HepG2 (cell line): ENCODE results near the gene NFX1. TPM values are rescaled to one million over a fixed set of nuclear protein-coding genes. Genes with fewer than 3 reads are reported as not detected.

Experiments
- ATAC-seq: fragments of 200-7000 bp; cut with Tn5 transposase; 3 replicates; pipeline ENCODE4 v1.9.1; 2020; ENCODE audit warnings: mild to moderate bottlenecking, moderate library complexity
- BruUV-seq: library from RNA; stranded (reverse); fragments of 400-500 nt; replicated peaks from 2 replicates; lab custom pipeline; 2021; lab: Mats Ljungman, UMichigan
- CTCF ChIA-PET: fragments of 300-600 bp; formaldehyde crosslinking; extraction: SDS; loops from one replicate; lab custom pipeline; 2021; ENCODE audit warnings: low total read pairs, inconsistent platforms, low intra/inter-chr PET ratio; lab: Yijun Ruan, JAX
- POLR2A ChIA-PET: fragments of 350-600 bp; sonication (Branson Sonifier 250); formaldehyde crosslinking; loops from one replicate; lab custom pipeline; 2020; ENCODE audit warnings: antibody characterized with exemption, inconsistent platforms; lab: Yijun Ruan, JAX
- DNase-seq: peaks from one replicate; pipeline ENCODE4 v3.0.0-alpha.2; 2015; ENCODE audit warnings: low spot score
- FAIRE-seq: peaks from 3 replicates; lab custom pipeline; 2011; peaks lifted over from hg19 to GRCh38; lab: Jason Lieb, UNC
- H2AFZ ChIP-seq: one replicate; pipeline ENCODE4 v1.6.1; 2011; ENCODE audit warnings: low read length, inconsistent platforms
- H3K27ac ChIP-seq: fragments of 300-600 bp; 3 replicates; pipeline ENCODE4 v1.8.0; 2011; ENCODE audit warnings: mixed run types, mild to moderate bottlenecking, mixed read lengths, low read length, inconsistent platforms; ENCODE audit not compliant: insufficient read depth; ENCODE audit errors: extremely low read length
- H3K27me3 ChIP-seq, 2 experiments: fragments of 200-600 bp in 1 of 2; 2 replicates in 1 of 2; 3 replicates in 1 of 2; pipeline versions ENCODE4 v1.6.0 to v1.8.0; 2011; ENCODE audit warnings: low read length in 2 of 2, mild to moderate bottlenecking in 2 of 2, moderate library complexity in 2 of 2, inconsistent platforms in 1 of 2; ENCODE audit not compliant: insufficient read depth in 2 of 2, control insufficient read depth in 1 of 2
- H3K36me3 ChIP-seq, 2 experiments: fragments of 200-600 bp in 1 of 2; replicated peaks in 1 of 2; 2 replicates in 1 of 2; 3 replicates in 1 of 2; pipeline versions ENCODE4 v1.5.1 to v1.8.0; 2011; ENCODE audit warnings: low read length in 2 of 2, inconsistent platforms in 1 of 2; ENCODE audit not compliant: insufficient read depth in 2 of 2, control insufficient read depth in 1 of 2
- H3K4me1 ChIP-seq: 2 replicates; pipeline ENCODE4 v1.5.1; 2012; ENCODE audit warnings: low read length, inconsistent platforms; ENCODE audit not compliant: insufficient read depth
- H3K4me2 ChIP-seq: 2 replicates; pipeline ENCODE4 v1.6.0; 2011; ENCODE audit warnings: low read depth, low read length, inconsistent platforms
- H3K4me3 ChIP-seq, 3 experiments: fragments of 200-600 bp in 1 of 3; sonication (generic), shearing (Covaris generic) in 1 of 3; replicated peaks in 1 of 3; 2 replicates each; pipeline ENCODE4 v1.5.1; 2011 to 2016; ENCODE audit warnings: low read length in 3 of 3, inconsistent platforms in 2 of 3, low read depth in 2 of 3, mild to moderate bottlenecking in 2 of 3, control low read depth in 1 of 3, mixed read lengths in 1 of 3; ENCODE audit not compliant: insufficient read depth in 1 of 3
- H3K79me2 ChIP-seq: one replicate; pipeline ENCODE4 v1.6.1; 2011; ENCODE audit warnings: low read length, inconsistent platforms; ENCODE audit not compliant: insufficient read depth
- H3K9ac ChIP-seq: 2 replicates; pipeline ENCODE4 v1.6.0; 2011; ENCODE audit warnings: mild to moderate bottlenecking, low read depth, low read length, inconsistent platforms; ENCODE audit not compliant: insufficient read depth
- H3K9me3 ChIP-seq: 2 replicates; pipeline ENCODE4 v1.5.1; 2012; ENCODE audit warnings: mild to moderate bottlenecking, low read length
- H4K20me1 ChIP-seq: 2 replicates; pipeline ENCODE4 v1.6.0; 2011; ENCODE audit warnings: inconsistent platforms, mild to moderate bottlenecking, low read length, moderate library complexity; ENCODE audit not compliant: insufficient read depth
- HBP1 ChIP-seq: IDR thresholded peaks from 2 replicates; pipeline ENCODE4 v1.6.1; 2016; ENCODE audit warnings: low read depth, control low read depth
- IRX3 ChIP-seq: sonication (generic); formaldehyde crosslinking; IDR thresholded peaks from 2 replicates; pipeline ENCODE4 v1.8.1; 2023; ENCODE audit warnings: mild to moderate bottlenecking, low read depth, missing genetic modification reagents, borderline replicate concordance
- MAFF ChIP-seq: IDR thresholded peaks from 2 replicates; pipeline ENCODE4 v1.6.1; 2011; ENCODE audit warnings: low read depth, low read length, improper control_type of control experiment
- MAFK ChIP-seq, 2 experiments: IDR thresholded peaks in 1 of 2; conservative IDR thresholded peaks in 1 of 2; 2 replicates each; pipeline ENCODE4 v1.6.1; 2011; ENCODE audit warnings: improper control_type of control experiment in 2 of 2, low read length in 2 of 2
- MYC ChIP-seq: sonication (generic); formaldehyde crosslinking; IDR thresholded peaks from 2 replicates; pipeline ENCODE4 v1.9.0; 2021; ENCODE audit warnings: missing genetic modification reagents, borderline replicate concordance
- NR2C2 ChIP-seq: sonication (generic); formaldehyde crosslinking; IDR thresholded peaks from 2 replicates; pipeline ENCODE4 v1.4.0; 2020; ENCODE audit warnings: missing genetic modification reagents, mild to moderate bottlenecking, moderate library complexity, borderline replicate concordance
- STAG1 ChIP-seq: sonication (generic); formaldehyde crosslinking; IDR thresholded peaks from 2 replicates; pipeline ENCODE4 v1.4.0; 2020; ENCODE audit warnings: missing genetic modification reagents
- ZNF256 ChIP-seq: sonication (generic); formaldehyde crosslinking; conservative IDR thresholded peaks from 2 replicates; pipeline ENCODE4 v1.4.0; 2020; ENCODE audit warnings: missing genetic modification reagents
- in situ Hi-C: cut with HindIII; loops from 2 replicates; pipeline ENCODE4 v1.10.0; 2017; ENCODE audit warnings: low pct_unique_long_range_greater_than_20kb; ENCODE audit not compliant: extremely low pct_ligation_motif_present
- intact Hi-C: fragments of 100-400 bp; cut with micrococcal nuclease; formaldehyde crosslinking; loops from one replicate; pipeline ENCODE4 v1.10.0; 2022; ENCODE audit not compliant: unreplicated experiment
- polyA plus RNA-seq, 8 experiments: library from polyadenylated mRNA; depleted of rRNA in 3 of 8; stranded (reverse) in 7 of 8; unstranded in 1 of 8; fragments of >200 nt; fragmentation: Illumina TruSeq in 4 of 8; extraction: Trizol in 4 of 8; gene quantifications; 2 replicates each; pipeline versions ENCODE4 v1.2.1 to v1.2.3, GENCODE V29; 2011 to 2016; ENCODE audit warnings: low read depth in 4 of 8, missing spikeins in 1 of 8, mixed read lengths in 1 of 8; ENCODE audit not compliant: insufficient read depth in 1 of 8
- total RNA-seq, 5 experiments: library from RNA; depleted of rRNA; stranded (reverse); fragments of >200 nt; fragmentation: Illumina TruSeq; extraction: Trizol; gene quantifications; 2 replicates each; pipeline ENCODE4 v1.2.3, GENCODE V29; 2016; ENCODE audit warnings: low read depth in 1 of 5
- TF ChIP-seq, protein P1 (sequence below): sonication (generic); formaldehyde crosslinking; IDR thresholded peaks from 2 replicates; pipeline ENCODE4 v1.4.0; 2020; ENCODE audit warnings: missing genetic modification reagents, borderline replicate concordance

Gene NFX1
- total and polyA plus RNA-seq, 2 of the 13 experiments (the other 11 are each of a cell fraction or from before 2014, with no cell fraction given), result 23.9 to 27.5 TPM

DNA sequence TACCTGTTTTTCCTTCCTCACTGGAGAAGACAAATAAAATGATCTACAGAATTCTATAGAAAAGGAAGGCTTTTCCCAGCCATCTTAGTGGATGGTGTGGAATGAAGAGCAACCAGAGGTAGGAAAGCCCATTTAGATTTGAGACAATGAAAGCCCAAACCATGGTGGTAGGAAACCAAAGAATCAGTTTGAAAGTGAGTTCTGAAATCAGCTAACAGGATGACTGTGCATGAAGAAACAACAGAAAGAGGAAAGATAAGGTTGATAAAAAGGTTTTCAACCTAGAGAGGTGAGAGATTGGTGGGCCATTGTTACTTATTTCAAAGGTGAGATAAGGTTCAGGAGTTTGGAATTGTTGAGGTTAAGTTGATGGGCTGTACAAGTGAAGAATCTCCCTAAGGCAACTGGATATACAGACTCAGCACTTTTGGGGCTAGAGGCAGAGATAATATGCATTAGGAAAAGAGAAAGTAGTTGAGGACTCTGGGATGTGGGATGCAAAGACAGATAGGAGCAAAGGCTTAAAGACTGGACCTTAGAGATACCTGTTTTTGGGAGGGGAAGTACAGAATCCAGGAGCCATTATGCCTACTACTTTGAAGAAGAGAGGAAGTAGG lies 23.1 kb upstream of the NFX1 start:
- ChIA-PET CTCF (no interaction called here), POLR2A (no interaction called here)
- Histone ChIP-seq H3K9me3 (no peaks in the 10 kb centered on the region), H3K27me3 (no peaks in the 10 kb centered on the region; a peak in 1 of 5 replicates), H4K20me1 (no peaks in the 10 kb centered on the region), H3K9ac (no peak overlapping the region), H3K27ac (no peak overlapping the region), H3K4me1 (peaks cover 29% of the 10 kb centered on the region), H3K4me3 (no peak overlapping the region), H2AFZ (no peak overlapping the region), H3K36me3 (peaks cover 7 to 40% of the 10 kb centered on the region in 2 experiments), H3K4me2 (no peak overlapping the region), H3K79me2 (peaks cover 32% of the 10 kb centered on the region)
- no TSS peak for BruUV-seq
- no peak for TF ChIP-seq STAG1 (CRISPR knock-in tag)
- no peak for TF ChIP-seq ZNF256 (CRISPR knock-in tag)
- TF ChIP-seq MYC, result no peak
- TF ChIP-seq MAFK (conservative IDR thresholded peaks at IDR 0.05 in 1 of 2, IDR thresholded peaks at IDR 0.05 in 1 of 2; ENCODE audit: low read length in 2 of 2), result peak; percentile 59 to 63
- TF ChIP-seq NR2C2 (CRISPR knock-in tag), result no peak
- TF ChIP-seq, protein P1, sequence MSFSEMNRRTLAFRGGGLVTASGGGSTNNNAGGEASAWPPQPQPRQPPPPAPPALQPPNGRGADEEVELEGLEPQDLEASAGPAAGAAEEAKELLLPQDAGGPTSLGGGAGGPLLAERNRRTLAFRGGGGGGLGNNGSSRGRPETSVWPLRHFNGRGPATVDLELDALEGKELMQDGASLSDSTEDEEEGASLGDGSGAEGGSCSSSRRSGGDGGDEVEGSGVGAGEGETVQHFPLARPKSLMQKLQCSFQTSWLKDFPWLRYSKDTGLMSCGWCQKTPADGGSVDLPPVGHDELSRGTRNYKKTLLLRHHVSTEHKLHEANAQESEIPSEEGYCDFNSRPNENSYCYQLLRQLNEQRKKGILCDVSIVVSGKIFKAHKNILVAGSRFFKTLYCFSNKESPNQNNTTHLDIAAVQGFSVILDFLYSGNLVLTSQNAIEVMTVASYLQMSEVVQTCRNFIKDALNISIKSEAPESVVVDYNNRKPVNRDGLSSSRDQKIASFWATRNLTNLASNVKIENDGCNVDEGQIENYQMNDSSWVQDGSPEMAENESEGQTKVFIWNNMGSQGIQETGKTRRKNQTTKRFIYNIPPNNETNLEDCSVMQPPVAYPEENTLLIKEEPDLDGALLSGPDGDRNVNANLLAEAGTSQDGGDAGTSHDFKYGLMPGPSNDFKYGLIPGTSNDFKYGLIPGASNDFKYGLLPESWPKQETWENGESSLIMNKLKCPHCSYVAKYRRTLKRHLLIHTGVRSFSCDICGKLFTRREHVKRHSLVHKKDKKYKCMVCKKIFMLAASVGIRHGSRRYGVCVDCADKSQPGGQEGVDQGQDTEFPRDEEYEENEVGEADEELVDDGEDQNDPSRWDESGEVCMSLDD, result no peak
- TF ChIP-seq MAFF, result 0 out of 2 replicates have a peak, but pooled peaks have one; percentile 35
- no peak for TF ChIP-seq HBP1 (CRISPR knock-in tag)
- no peak for TF ChIP-seq IRX3 (CRISPR knock-in tag)
- intact Hi-C loops (no loop called here), in situ Hi-C loops (no loop called here)
- DNase-seq (no peak), FAIRE-seq (no peak), ATAC-seq (no peak)
